ENCODE measurements around the gene HSPA5. TPM values are rescaled to one million over a fixed set of nuclear protein-coding genes. Genes with fewer than 3 reads are reported as not detected.

HSPA5 gene
- total RNA-seq, 1 donor from 2014 or later = 282 TPM

DNA sequence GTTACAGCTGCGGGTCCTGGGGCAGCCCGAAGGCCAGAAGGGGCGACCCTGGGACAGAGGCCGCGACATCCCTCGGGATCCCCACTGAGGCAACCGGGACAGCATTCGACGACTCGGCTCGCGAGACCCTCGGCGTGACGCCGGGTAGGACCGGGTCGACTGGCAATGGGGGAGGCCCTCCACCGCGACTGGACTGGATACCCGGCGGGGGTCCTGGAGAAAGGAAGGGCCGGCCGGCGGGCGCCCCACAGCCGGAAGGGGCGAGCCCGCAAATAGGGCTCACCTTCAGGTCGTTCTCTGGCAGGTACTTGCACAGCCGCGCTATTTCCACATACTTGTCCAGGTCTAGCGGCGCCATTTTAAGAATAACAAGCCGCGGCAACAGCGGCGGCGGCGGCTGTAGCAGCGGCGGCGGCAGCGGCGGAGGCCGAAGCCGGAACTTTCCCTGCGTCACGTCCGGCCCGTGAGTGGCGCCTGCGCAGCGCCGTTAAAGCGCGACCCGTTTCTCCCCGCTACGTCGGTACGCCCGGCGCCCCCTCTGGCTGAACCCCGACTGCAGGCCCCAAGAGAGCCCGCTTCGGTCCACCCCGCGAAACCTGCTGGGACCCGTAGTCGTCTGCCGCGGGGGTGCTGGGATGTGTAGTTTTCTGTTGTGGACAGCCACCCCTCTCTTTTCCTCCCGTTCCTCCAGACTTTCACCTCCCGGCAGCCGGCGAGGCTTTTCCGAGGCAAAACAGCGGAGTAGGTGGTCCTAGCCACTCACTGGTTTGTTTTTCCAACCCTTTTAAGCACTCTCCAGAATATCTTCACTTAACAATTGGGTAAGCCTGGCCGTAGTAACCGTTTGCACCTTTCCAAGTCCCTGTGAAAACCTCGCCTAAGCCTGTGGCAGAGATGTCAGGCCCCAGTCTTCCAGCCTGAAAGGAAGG is 51.5 kb downstream of the HSPA5 start, which contains the start of gene PPP6C:
Gene PPP6C (minus strand): TSS at position 443 of the 929 bp plus-strand sequence. CDS start 85 bp downstream, at position 358.
- Mint-ChIP-seq H3K9me3 (ENCODE audit: unreplicated experiment) (no peaks in the 10 kb centered on the region), H3K27ac (ENCODE audit: unreplicated experiment) (peak within 1 kb of the TSS; percentile 94)

DNA sequence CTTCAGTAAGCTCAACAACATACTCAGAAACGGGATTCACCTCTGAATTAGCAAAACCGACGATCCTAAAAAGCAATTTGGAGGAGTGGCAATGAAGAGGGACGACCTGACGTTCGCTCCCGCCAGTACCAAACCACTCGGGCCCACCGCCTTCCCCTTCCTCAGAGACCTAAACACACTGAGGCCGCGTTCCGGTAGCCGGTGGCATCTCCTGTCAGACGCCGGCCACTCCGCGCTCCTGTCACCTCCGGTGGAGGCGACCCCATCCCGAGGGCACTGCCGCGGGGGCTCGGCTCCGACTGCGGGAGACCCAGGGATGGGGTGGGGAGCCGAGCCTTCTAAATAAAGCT is 52.2 kb downstream of the HSPA5 start:
- peak overlapping the region; percentile 94 for H3K27ac Mint-ChIP-seq (ENCODE audit: unreplicated experiment)
- H3K4me3 Mint-ChIP-seq (ENCODE audit: unreplicated experiment) = peak overlapping the region; percentile 95
- H3K27me3 Mint-ChIP-seq (ENCODE audit: unreplicated experiment) = no peaks in the 10 kb centered on the region
- TF ChIP-seq, protein P1, sequence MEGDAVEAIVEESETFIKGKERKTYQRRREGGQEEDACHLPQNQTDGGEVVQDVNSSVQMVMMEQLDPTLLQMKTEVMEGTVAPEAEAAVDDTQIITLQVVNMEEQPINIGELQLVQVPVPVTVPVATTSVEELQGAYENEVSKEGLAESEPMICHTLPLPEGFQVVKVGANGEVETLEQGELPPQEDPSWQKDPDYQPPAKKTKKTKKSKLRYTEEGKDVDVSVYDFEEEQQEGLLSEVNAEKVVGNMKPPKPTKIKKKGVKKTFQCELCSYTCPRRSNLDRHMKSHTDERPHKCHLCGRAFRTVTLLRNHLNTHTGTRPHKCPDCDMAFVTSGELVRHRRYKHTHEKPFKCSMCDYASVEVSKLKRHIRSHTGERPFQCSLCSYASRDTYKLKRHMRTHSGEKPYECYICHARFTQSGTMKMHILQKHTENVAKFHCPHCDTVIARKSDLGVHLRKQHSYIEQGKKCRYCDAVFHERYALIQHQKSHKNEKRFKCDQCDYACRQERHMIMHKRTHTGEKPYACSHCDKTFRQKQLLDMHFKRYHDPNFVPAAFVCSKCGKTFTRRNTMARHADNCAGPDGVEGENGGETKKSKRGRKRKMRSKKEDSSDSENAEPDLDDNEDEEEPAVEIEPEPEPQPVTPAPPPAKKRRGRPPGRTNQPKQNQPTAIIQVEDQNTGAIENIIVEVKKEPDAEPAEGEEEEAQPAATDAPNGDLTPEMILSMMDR (IDR thresholded peaks at IDR 0.05) = no peak
- no peaks in the 10 kb centered on the region for H3K9me3 Mint-ChIP-seq (ENCODE audit: unreplicated experiment)
- peaks cover 35% of the 10 kb centered on the region for H3K4me1 Mint-ChIP-seq (ENCODE audit: unreplicated experiment)
- DNase-seq (ENCODE audit: extremely low spot score, unreplicated experiment) = peak; percentile 84
- peaks cover 2% of the 10 kb centered on the region for H3K36me3 Mint-ChIP-seq (ENCODE audit: unreplicated experiment)

More for the DNA sequence above, 51.5 kb downstream of the HSPA5 start, which contains the start of gene PPP6C:
- TF ChIP-seq, protein P1 (IDR thresholded peaks at IDR 0.05) = peak; percentile 65
- H3K4me3 Mint-ChIP-seq (ENCODE audit: unreplicated experiment) = peak within 1 kb of the TSS; percentile 95
- peaks cover 2% of the 10 kb centered on the region for H3K36me3 Mint-ChIP-seq (ENCODE audit: unreplicated experiment)
- peaks cover 35% of the 10 kb centered on the region for H3K4me1 Mint-ChIP-seq (ENCODE audit: unreplicated experiment)
- peak; percentile 99 for DNase-seq (ENCODE audit: extremely low spot score, unreplicated experiment)
- no peaks in the 10 kb centered on the region for H3K27me3 Mint-ChIP-seq (ENCODE audit: unreplicated experiment)

Other genes with a start within 250 kb of the HSPA5 start
- gene SCAI, start 97.8 kb downstream of the HSPA5 start, total RNA-seq = 7.8 and 8.6 TPM in 2 replicates
- gene PPP6C, start 51.5 kb downstream of the HSPA5 start, total RNA-seq = 34.9 and 37.9 TPM in 2 replicates
- gene RABEPK, start 40.8 kb downstream of the HSPA5 start, total RNA-seq = 20.2 and 20.7 TPM in 2 replicates
- gene GAPVD1, start 20.5 kb upstream of the HSPA5 start, total RNA-seq = 56.1 and 56.5 TPM in 2 replicates